CD8-positive, alpha-beta memory T cell (primary cell): Measurements from ENCODE around the gene OSBPL10. TPM values are rescaled to one million over a fixed set of nuclear protein-coding genes. Genes with fewer than 3 reads are reported as not detected.
"Not testable (repeated sequence)": the region's sequence is repeated elsewhere in the genome, so short reads cannot be mapped to it uniquely, and the experiment has no call there.

Experiments used
- CTCF ChIA-PET: fragments of 350-600 bp; sonication (Branson Sonifier 250); formaldehyde crosslinking; loops from one replicate; lab custom pipeline; 2021; ENCODE audit warnings: antibody characterized with exemption; lab: Charles Lee
- POLR2A ChIA-PET: fragments of 350-600 bp; sonication (Branson Sonifier 250); formaldehyde crosslinking; loops from one replicate; lab custom pipeline; 2021; ENCODE audit warnings: antibody characterized with exemption; lab: Charles Lee
- DNase-seq, 5 donors: peaks; one replicate each; pipeline versions ENCODE4 v3.0.0 to v3.0.0-alpha.2; 2020 to 2022; ENCODE audit warnings: mixed read lengths in 1 of 5
- H3K27ac ChIP-seq: one replicate; pipeline ENCODE4 v1.7.0; 2013; ENCODE audit warnings: low read depth, mild to moderate bottlenecking, low read length, moderate library complexity
- H3K27me3 ChIP-seq: 2 replicates; pipeline ENCODE4 v1.7.0; 2013; ENCODE audit warnings: low read length, mild to moderate bottlenecking; ENCODE audit not compliant: insufficient read depth, poor library complexity, severe bottlenecking
- H3K36me3 ChIP-seq: 2 replicates; pipeline ENCODE4 v1.7.0; 2013; ENCODE audit warnings: mild to moderate bottlenecking, low read length, moderate library complexity; ENCODE audit not compliant: insufficient read depth
- H3K4me1 ChIP-seq: 2 replicates; pipeline ENCODE4 v1.7.0; 2013; ENCODE audit warnings: mild to moderate bottlenecking, low read length, moderate library complexity; ENCODE audit not compliant: insufficient read depth
- H3K4me3 ChIP-seq: 2 replicates; pipeline ENCODE4 v1.7.0; 2013; ENCODE audit warnings: mild to moderate bottlenecking, low read length
- H3K9me3 ChIP-seq: 2 replicates; pipeline ENCODE4 v1.7.0; 2013; ENCODE audit warnings: mild to moderate bottlenecking, low read length
- H3K27ac Mint-ChIP-seq, 8 donors: one replicate each; pipeline ENCODE4 v1.8.0; 2020 to 2021; ENCODE audit warnings: mixed read lengths in 8 of 8, mild to moderate bottlenecking in 6 of 8, inconsistent platforms in 3 of 8, moderate library complexity in 3 of 8
- H3K27me3 Mint-ChIP-seq, 2 donors: one replicate each; pipeline ENCODE4 v1.8.0; 2020 to 2021; ENCODE audit warnings: mixed read lengths in 2 of 2, mild to moderate bottlenecking in 1 of 2, moderate library complexity in 1 of 2
- H3K36me3 Mint-ChIP-seq, 3 donors: one replicate each; pipeline ENCODE4 v1.8.0; 2020 to 2021; ENCODE audit warnings: mixed read lengths in 3 of 3, inconsistent platforms in 1 of 3, mild to moderate bottlenecking in 1 of 3
- H3K4me1 Mint-ChIP-seq, 3 donors: one replicate each; pipeline ENCODE4 v1.8.0; 2020 to 2021; ENCODE audit warnings: mixed read lengths in 3 of 3, inconsistent platforms in 1 of 3, mild to moderate bottlenecking in 1 of 3
- H3K4me3 Mint-ChIP-seq, 7 donors: one replicate each; pipeline ENCODE4 v1.8.0; 2020 to 2021; ENCODE audit warnings: mixed read lengths in 7 of 7, mild to moderate bottlenecking in 6 of 7, moderate library complexity in 4 of 7, inconsistent platforms in 2 of 7
- H3K9me3 Mint-ChIP-seq, 5 donors: one replicate each; pipeline ENCODE4 v1.8.0; 2020 to 2022; ENCODE audit warnings: mixed read lengths in 5 of 5, mild to moderate bottlenecking in 3 of 5, moderate library complexity in 2 of 5, inconsistent platforms in 1 of 5
- polyA plus RNA-seq: library from polyadenylated mRNA; unstranded; fragments of 300-500 nt; fragmentation: Illumina TruSeq; gene quantifications from one replicate; pipeline ENCODE4 v1.2.3, GENCODE V29; 2021
- total RNA-seq, 2 experiments: library from RNA; stranded (reverse); gene quantifications; one replicate each; pipeline ENCODE4 v1.2.3, GENCODE V29; 2021

The OSBPL10 gene
- total and polyA plus RNA-seq, 3 experiments from 2014 or later, result 0.12 to 3.0 (median 2.6) TPM

DNA sequence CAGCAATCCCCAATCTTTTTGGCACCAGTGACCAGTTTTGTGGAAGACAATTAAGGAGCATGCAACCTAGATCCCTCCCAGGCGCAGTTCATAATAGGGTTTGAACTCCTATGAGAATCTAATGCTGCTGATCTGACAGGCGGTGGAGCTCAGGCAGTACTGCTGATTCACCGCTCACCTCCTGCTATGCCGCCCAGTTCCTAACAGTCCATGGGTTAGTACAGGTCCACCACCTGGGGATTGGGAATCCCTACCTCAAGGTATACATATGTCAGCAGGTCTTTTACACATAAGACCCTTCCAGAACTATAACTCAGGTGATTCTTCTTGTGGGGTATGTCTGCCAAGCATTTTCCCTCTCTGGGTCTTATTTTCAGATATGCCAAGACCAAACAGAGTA is 182.2 kb downstream of the OSBPL10 start:
- no peaks in the 10 kb centered on the region for H3K9me3 ChIP-seq
- Mint-ChIP-seq H3K4me3 (no peak overlapping the region), H3K27ac (no peak overlapping the region), H3K4me1 (no peaks in the 10 kb centered on the region), H3K9me3 (no peaks in the 10 kb centered on the region), H3K27me3 (peaks cover 0 to 9% of the 10 kb centered on the region in 2 donors), H3K36me3 (no peaks in the 10 kb centered on the region)
- no peaks in the 10 kb centered on the region for H3K4me1 ChIP-seq
- no peak overlapping the region for H3K27ac ChIP-seq
- H3K36me3 ChIP-seq, result no peaks in the 10 kb centered on the region
- CTCF ChIA-PET, result no interaction called here
- H3K27me3 ChIP-seq, result no peaks in the 10 kb centered on the region
- DNase-seq, result no peak
- POLR2A ChIA-PET, result no interaction called here
- H3K4me3 ChIP-seq, result no peak overlapping the region

- Mint-ChIP-seq H3K9me3 (no peaks in the 10 kb centered on the region), H3K27ac (no peak overlapping the region), H3K27me3 (peaks cover 0 to 9% of the 10 kb centered on the region in 2 donors), H3K4me1 (no peaks in the 10 kb centered on the region), H3K4me3 (no peak overlapping the region), H3K36me3 (no peaks in the 10 kb centered on the region)
- Histone ChIP-seq H3K4me3 (no peak overlapping the region), H3K4me1 (no peaks in the 10 kb centered on the region), H3K27ac (no peak overlapping the region), H3K9me3 (no peaks in the 10 kb centered on the region), H3K36me3 (no peaks in the 10 kb centered on the region), H3K27me3 (no peaks in the 10 kb centered on the region)
- no peak for DNase-seq
- ChIA-PET CTCF (no interaction called here), POLR2A (no interaction called here)
These were observed 187.2 kb downstream of the OSBPL10 start for GRCh38 chr3:31793821-31794220.

DNA sequence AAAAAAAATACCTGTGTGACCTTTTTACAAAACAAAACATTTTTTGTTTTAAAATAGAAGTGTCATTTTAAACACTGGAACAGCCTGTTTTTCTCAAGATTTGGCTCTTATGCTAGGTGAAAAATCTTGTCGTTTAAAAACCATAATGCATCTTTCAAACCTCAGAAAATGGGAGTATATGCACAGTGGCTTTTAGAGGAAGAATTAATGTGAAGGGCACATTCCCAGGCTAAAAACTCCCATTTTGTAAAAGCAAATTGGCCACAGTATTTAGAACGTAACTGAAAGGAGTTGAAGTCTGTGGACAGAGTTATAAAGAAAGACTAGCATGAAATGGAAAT is 190.0 kb downstream of the OSBPL10 start:
- H3K4me3 Mint-ChIP-seq, result no peak overlapping the region
- Histone ChIP-seq H3K27ac (no peak overlapping the region), H3K36me3 (no peaks in the 10 kb centered on the region), H3K27me3 (no peaks in the 10 kb centered on the region), H3K4me1 (no peaks in the 10 kb centered on the region), H3K9me3 (no peaks in the 10 kb centered on the region), H3K4me3 (no peak overlapping the region)
- no peaks in the 10 kb centered on the region for H3K9me3 Mint-ChIP-seq
- CTCF ChIA-PET, result no interaction called here
- no peak for DNase-seq
- POLR2A ChIA-PET, result no interaction called here
- no peaks in the 10 kb centered on the region for H3K36me3 Mint-ChIP-seq
- no peak overlapping the region for H3K27ac Mint-ChIP-seq
- H3K27me3 Mint-ChIP-seq, result peaks cover 0 to 9% of the 10 kb centered on the region in 2 donors
- H3K4me1 Mint-ChIP-seq, result no peaks in the 10 kb centered on the region

GRCh38 chr3:31790193-31791089 is 190.6 kb downstream of the OSBPL10 start:
- Mint-ChIP-seq H3K36me3 (no peaks in the 10 kb centered on the region), H3K9me3 (no peaks in the 10 kb centered on the region), H3K4me1 (no peaks in the 10 kb centered on the region), H3K27ac (peak overlapping the region in 1 of 8 donors; percentile 61), H3K4me3 (no peak overlapping the region), H3K27me3 (peaks cover 0 to 5% of the 10 kb centered on the region in 2 donors)
- ChIA-PET POLR2A (no interaction called here), CTCF (no interaction called here)
- Histone ChIP-seq H3K27ac (no peak overlapping the region), H3K9me3 (no peaks in the 10 kb centered on the region), H3K4me1 (no peaks in the 10 kb centered on the region), H3K27me3 (no peaks in the 10 kb centered on the region), H3K36me3 (no peaks in the 10 kb centered on the region), H3K4me3 (no peak overlapping the region)
- no peak for DNase-seq

GRCh38 chr3:31789429-31789828 is 191.6 kb downstream of the OSBPL10 start:
- no peaks in the 10 kb centered on the region for H3K36me3 ChIP-seq
- POLR2A ChIA-PET, result no interaction called here
- no peak for DNase-seq
- H3K9me3 ChIP-seq, result no peaks in the 10 kb centered on the region
- CTCF ChIA-PET, result interaction anchor here (0.6 kb wide), 1 partner anchor 80 kb away, joined by 4 read pairs; no protein-coding TSS in a partner anchor
- no peak overlapping the region for H3K27ac ChIP-seq
- Mint-ChIP-seq H3K36me3 (no peaks in the 10 kb centered on the region), H3K27ac (no peak overlapping the region), H3K4me1 (no peaks in the 10 kb centered on the region), H3K27me3 (peaks cover 0 to under 1% of the 10 kb centered on the region in 2 donors), H3K4me3 (no peak overlapping the region), H3K9me3 (no peaks in the 10 kb centered on the region)
- no peak overlapping the region for H3K4me3 ChIP-seq
- H3K4me1 ChIP-seq, result no peaks in the 10 kb centered on the region
- H3K27me3 ChIP-seq, result no peaks in the 10 kb centered on the region

GRCh38 chr3:31785734-31786133 is 195.3 kb downstream of the OSBPL10 start:
- H3K27me3 ChIP-seq, result no peaks in the 10 kb centered on the region
- no peaks in the 10 kb centered on the region for H3K36me3 ChIP-seq
- POLR2A ChIA-PET, result no interaction called here
- H3K27ac Mint-ChIP-seq, result no peak overlapping the region
- no peaks in the 10 kb centered on the region for H3K9me3 Mint-ChIP-seq
- DNase-seq, result no peak
- no peaks in the 10 kb centered on the region for H3K4me1 Mint-ChIP-seq
- H3K4me1 ChIP-seq, result no peaks in the 10 kb centered on the region
- no peak overlapping the region for H3K27ac ChIP-seq
- H3K27me3 Mint-ChIP-seq, result peaks cover 3 to 18% of the 10 kb centered on the region in 2 donors
- H3K9me3 ChIP-seq, result no peaks in the 10 kb centered on the region
- CTCF ChIA-PET, result no interaction called here
- no peaks in the 10 kb centered on the region for H3K36me3 Mint-ChIP-seq
- no peak overlapping the region for H3K4me3 ChIP-seq
- no peak overlapping the region for H3K4me3 Mint-ChIP-seq

- no peak overlapping the region for H3K27ac Mint-ChIP-seq
- no peaks in the 10 kb centered on the region for H3K4me1 Mint-ChIP-seq
- H3K27ac ChIP-seq, result no peak overlapping the region
- no peaks in the 10 kb centered on the region for H3K9me3 Mint-ChIP-seq
- H3K4me3 Mint-ChIP-seq, result no peak overlapping the region
- CTCF ChIA-PET, result no interaction called here
- no peaks in the 10 kb centered on the region for H3K4me1 ChIP-seq
- peaks cover 6 to 22% of the 10 kb centered on the region in 2 donors for H3K27me3 Mint-ChIP-seq
- H3K36me3 ChIP-seq, result no peaks in the 10 kb centered on the region
- no peaks in the 10 kb centered on the region for H3K9me3 ChIP-seq
- no peaks in the 10 kb centered on the region for H3K27me3 ChIP-seq
- H3K36me3 Mint-ChIP-seq, result no peaks in the 10 kb centered on the region
- no peak overlapping the region for H3K4me3 ChIP-seq
- POLR2A ChIA-PET, result no interaction called here
- no peak for DNase-seq
These were observed 195.8 kb downstream of the OSBPL10 start for GRCh38 chr3:31785286-31785685.

DNA sequence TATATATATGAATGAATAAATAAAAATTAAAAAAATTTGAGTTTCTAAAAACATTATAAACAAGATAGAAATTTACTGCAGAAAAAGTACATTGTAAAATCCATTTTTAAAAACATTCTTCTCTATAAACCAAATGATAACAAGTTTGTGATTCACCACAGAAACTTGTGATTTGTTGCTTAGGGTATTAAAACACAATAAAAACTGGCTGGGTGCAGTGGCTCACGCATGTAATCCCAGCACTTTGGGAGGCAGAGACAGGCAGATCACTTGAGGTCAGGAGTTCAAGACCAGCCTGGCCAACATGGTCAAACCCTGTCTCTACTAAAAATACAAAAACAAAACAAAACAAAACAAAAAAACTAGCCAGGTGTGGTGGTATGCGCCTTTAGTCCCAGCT is 197.2 kb downstream of the OSBPL10 start:
- H3K36me3 ChIP-seq, H3K27me3 ChIP-seq, H3K27ac ChIP-seq, H3K9me3 Mint-ChIP-seq, POLR2A ChIA-PET, H3K36me3 Mint-ChIP-seq, H3K9me3 ChIP-seq, H3K4me3 ChIP-seq, H3K4me3 Mint-ChIP-seq, DNase-seq, H3K4me1 Mint-ChIP-seq, CTCF ChIA-PET, H3K27ac Mint-ChIP-seq, H3K4me1 ChIP-seq: not testable (repeated sequence)
- H3K27me3 Mint-ChIP-seq, result peaks cover 9 to 32% of the 10 kb centered on the region in 2 donors
